Measurements from ENCODE around the gene KIFAP3. TPM values are rescaled to one million over a fixed set of nuclear protein-coding genes. Genes with fewer than 3 reads are reported as not detected.

Gene KIFAP3
- total RNA-seq (2013), result 7.2 TPM
- 1 to 10 TPM; 2.1 to 4.7 (median 2.2) TPM for polyA plus RNA-seq
- 2.1 and 2.6 TPM in 2 replicates for polyA minus RNA-seq
- 3.5 to 21.4 (median 10.1) reads per million in 11 experiments for total RNA-seq

GRCh38 chr1:170074250-170075157 lies at the start of gene KIFAP3:
Gene KIFAP3, minus strand, starts transcription at chr1:170074695. Its CDS starts 228 bp downstream, at chr1:170074467.
- Mint-ChIP-seq H3K27ac (peak within 1 kb of the TSS; percentile 88 to 96 (median 93)), H3K9me3 (peaks cover 0 to 16% (median 8%) of the 10 kb centered on the region in 7 donors), H3K4me1 (peaks cover 23% of the 10 kb centered on the region), H3K36me3 (peaks cover 0 to 2% of the 10 kb centered on the region in 2 donors), H3K4me3 (peak within 1 kb of the TSS; percentile 90 to 92), H3K27me3 (ENCODE audit: low read depth in 3 of 3) (peaks cover 0 to 2% (median 0%) of the 10 kb centered on the region in 3 donors)
- Histone ChIP-seq H3K36me3 (replicated peaks in 1 of 2; ENCODE audit: control insufficient read depth in 1 of 2, insufficient read depth in 2 of 2, low read length in 2 of 2) (no peaks in the 10 kb centered on the region), H3K9ac (ENCODE audit: insufficient read depth, low read length, poor library complexity, severe bottlenecking) (peak within 1 kb of the TSS; percentile 74), H3K4me2 (replicated peaks; ENCODE audit: extremely low read depth, low read length, poor library complexity, severe bottlenecking) (peak within 1 kb of the TSS; percentile 90), H3K4me1 (ENCODE audit: control insufficient read depth in 1 of 2, insufficient read depth in 2 of 2, low read length in 2 of 2) (peaks cover 11 to 18% of the 10 kb centered on the region in 2 donors), H3K27me3 (ENCODE audit: control insufficient read depth in 2 of 2, insufficient read depth in 2 of 2, low read length in 2 of 2) (no peaks in the 10 kb centered on the region), H3K4me3 (replicated peaks in 1 of 3; ENCODE audit: low read depth in 2 of 3, low read length in 3 of 3) (peak within 1 kb of the TSS; percentile 55 to 92 (median 70)), H3K27ac (ENCODE audit: low read depth in 1 of 2, low read length in 2 of 2) (peak within 1 kb of the TSS; percentile 65 to 89), H3K79me2 (ENCODE audit: insufficient read depth, low read length) (peaks cover 6% of the 10 kb centered on the region), H2AFZ (ENCODE audit: insufficient read depth, low read depth, low read length, poor library complexity, severe bottlenecking) (peak within 1 kb of the TSS; percentile 96), H4K20me1 (ENCODE audit: insufficient read depth, low read length) (no peaks in the 10 kb centered on the region), H3K9me3 (replicated peaks in 1 of 2; ENCODE audit: control insufficient read depth in 1 of 2, insufficient read depth in 1 of 2, low read length in 2 of 2) (peaks cover 4 to 14% of the 10 kb centered on the region in 2 donors)
- 1% methylated on average over 18 of the region's 39 CpGs for WGBS (ENCODE audit: insufficient coverage)
- DNase-seq, result peak; percentile 97 to 98 (median 98)
- intact Hi-C loops (cut with micrococcal nuclease), result loop anchor here (5.0 to 10.0 kb wide), 3 partner anchors 180 to 460 kb away; partner anchors contain the start of genes SCYL3 (in 2 of the 2) and GORAB (in 1 of the 2)
- peak; percentile 57 for TF ChIP-seq CTCF (IDR thresholded peaks at IDR 0.05)

GRCh38 chr1:170122366-170122765 lies 47.9 kb upstream of the KIFAP3 start:
- Histone ChIP-seq H3K4me1 (ENCODE audit: control insufficient read depth in 1 of 2, insufficient read depth in 2 of 2, low read length in 2 of 2) (no peaks in the 10 kb centered on the region), H3K27ac (ENCODE audit: low read depth in 1 of 2, low read length in 2 of 2) (no peak overlapping the region), H3K27me3 (ENCODE audit: control insufficient read depth in 2 of 2, insufficient read depth in 2 of 2, low read length in 2 of 2) (no peaks in the 10 kb centered on the region), H3K36me3 (replicated peaks in 1 of 2; ENCODE audit: control insufficient read depth in 1 of 2, insufficient read depth in 2 of 2, low read length in 2 of 2) (no peaks in the 10 kb centered on the region), H3K9me3 (replicated peaks in 1 of 2; ENCODE audit: control insufficient read depth in 1 of 2, insufficient read depth in 1 of 2, low read length in 2 of 2) (no peaks in the 10 kb centered on the region), H4K20me1 (ENCODE audit: insufficient read depth, low read length) (no peaks in the 10 kb centered on the region), H2AFZ (ENCODE audit: insufficient read depth, low read depth, low read length, poor library complexity, severe bottlenecking) (no peak overlapping the region), H3K4me2 (replicated peaks; ENCODE audit: extremely low read depth, low read length, poor library complexity, severe bottlenecking) (no peak overlapping the region), H3K79me2 (ENCODE audit: insufficient read depth, low read length) (no peaks in the 10 kb centered on the region), H3K4me3 (replicated peaks in 1 of 3; ENCODE audit: low read depth in 2 of 3, low read length in 3 of 3) (no peak overlapping the region), H3K9ac (ENCODE audit: insufficient read depth, low read length, poor library complexity, severe bottlenecking) (no peak overlapping the region)
- Mint-ChIP-seq H3K27ac (no peak overlapping the region), H3K9me3 (peaks cover 0 to 5% (median 2%) of the 10 kb centered on the region in 7 donors), H3K36me3 (no peaks in the 10 kb centered on the region), H3K4me1 (no peaks in the 10 kb centered on the region), H3K4me3 (no peak overlapping the region), H3K27me3 (ENCODE audit: low read depth in 3 of 3) (peaks cover 0 to 1% (median 0%) of the 10 kb centered on the region in 3 donors)
- intact Hi-C loops (cut with micrococcal nuclease), result no loop called here
- no peak for TF ChIP-seq CTCF (IDR thresholded peaks at IDR 0.05)
- no CpG with 5 or more reads among the region's 6 CpGs for WGBS (ENCODE audit: insufficient coverage)
- no peak for DNase-seq
